H1 (cell line): ENCODE data around the gene CRTC1. TPM values are rescaled to one million over a fixed set of nuclear protein-coding genes. Genes with fewer than 3 reads are reported as not detected.

ENCODE experiments used
- CTCF ChIA-PET: fragments of 300-600 bp; sonication (Branson Sonifier 250); formaldehyde crosslinking; loops from one replicate; lab custom pipeline; 2021; ENCODE audit not compliant: partially characterized antibody; lab: Charles Lee
- POLR2A ChIA-PET: fragments of 300-600 bp; sonication (Branson Sonifier 250); formaldehyde crosslinking; loops from one replicate; lab custom pipeline; 2021; ENCODE audit warnings: inconsistent platforms; ENCODE audit not compliant: partially characterized antibody; lab: Charles Lee
- DNase-seq, 2 experiments: peaks; one replicate each; pipeline versions ENCODE4 v3.0.0 to v3.0.0-alpha.2; 2010 to 2022; ENCODE audit warnings: low spot score in 2 of 2, low read depth in 1 of 2, mixed read lengths in 1 of 2
- FAIRE-seq: peaks from 2 replicates; lab custom pipeline; 2011; peaks lifted over from hg19 to GRCh38; lab: Jason Lieb, UNC
- H2AFZ ChIP-seq: 2 replicates; pipeline ENCODE4 v1.8.1; 2012; ENCODE audit warnings: low read length, inconsistent platforms
- H2AK5ac ChIP-seq: 2 replicates; pipeline ENCODE4 v1.6.1; 2013; ENCODE audit warnings: low read depth, low read length
- H2BK120ac ChIP-seq: replicated peaks from 2 replicates; pipeline ENCODE3; 2013; ENCODE audit warnings: low read depth, low read length, inconsistent platforms
- H2BK12ac ChIP-seq: 2 replicates; pipeline ENCODE4 v1.6.1; 2013; ENCODE audit warnings: low read depth, low read length
- H2BK15ac ChIP-seq: 2 replicates; pipeline ENCODE4 v1.6.1; 2013; ENCODE audit warnings: low read length
- H2BK20ac ChIP-seq: 2 replicates; pipeline ENCODE4 v1.6.1; 2013; ENCODE audit warnings: low read length
- H2BK5ac ChIP-seq: 2 replicates; pipeline ENCODE4 v1.6.1; 2013; ENCODE audit warnings: low read depth, low read length
- H3K14ac ChIP-seq: 2 replicates; pipeline ENCODE4 v1.6.1; 2013; ENCODE audit warnings: inconsistent platforms; ENCODE audit not compliant: insufficient read length
- H3K18ac ChIP-seq: 2 replicates; pipeline ENCODE4 v1.6.1; 2013; ENCODE audit warnings: low read length; ENCODE audit errors: extremely low read depth
- H3K23ac ChIP-seq: 2 replicates; pipeline ENCODE4 v1.6.1; 2013; ENCODE audit warnings: inconsistent platforms; ENCODE audit not compliant: insufficient read length
- H3K23me2 ChIP-seq: 2 replicates; pipeline ENCODE4 v1.6.1; 2013; ENCODE audit warnings: low read depth, low read length
- H3K27ac ChIP-seq: 2 replicates; pipeline ENCODE4 v1.6.1; 2011; ENCODE audit warnings: low read depth, low read length, inconsistent platforms
- H3K27me3 ChIP-seq, 4 experiments: replicated peaks in 1 of 4; 1 replicate in 1 of 4; 2 replicates in 3 of 4; pipeline versions ENCODE4 v1.6.1 to v1.8.1; 2011 to 2013; ENCODE audit warnings: low read length in 3 of 4, mild to moderate bottlenecking in 3 of 4, inconsistent platforms in 2 of 4, mixed read lengths in 2 of 4, moderate library complexity in 1 of 4; ENCODE audit not compliant: control insufficient read depth in 3 of 4, insufficient read depth in 3 of 4; ENCODE audit errors: extremely low read depth in 1 of 4
- H3K36me3 ChIP-seq, 4 experiments: 2 replicates each; pipeline versions ENCODE4 v1.6.1 to v1.8.1; 2011 to 2013; ENCODE audit warnings: mild to moderate bottlenecking in 4 of 4, low read length in 3 of 4, moderate library complexity in 2 of 4, control low read depth in 1 of 4, inconsistent platforms in 1 of 4; ENCODE audit not compliant: insufficient read depth in 4 of 4, control insufficient read depth in 2 of 4
- H3K4ac ChIP-seq: replicated peaks from 2 replicates; pipeline ENCODE3; 2013; ENCODE audit warnings: low read length, low read depth, mixed read lengths, inconsistent platforms; ENCODE audit not compliant: insufficient read length
- H3K4me1 ChIP-seq, 4 experiments: replicated peaks in 1 of 4; 1 replicate in 1 of 4; 2 replicates in 3 of 4; pipeline versions ENCODE4 v1.6.1 to v1.8.1; 2011 to 2013; ENCODE audit warnings: low read length in 3 of 4, inconsistent platforms in 2 of 4, mixed read lengths in 1 of 4; ENCODE audit not compliant: insufficient read depth in 4 of 4, control insufficient read depth in 3 of 4
- H3K4me2 ChIP-seq, 2 experiments: 2 replicates each; pipeline versions ENCODE4 v1.6.1 to v1.8.1; 2011 to 2013; ENCODE audit warnings: low read depth in 2 of 2, low read length in 2 of 2, control low read depth in 1 of 2, inconsistent platforms in 1 of 2, mild to moderate bottlenecking in 1 of 2; ENCODE audit not compliant: insufficient read depth in 1 of 2
- H3K4me3 ChIP-seq, 4 experiments: fragments of 200-600, 300-600 bp in 1 of 4; sonication (generic), shearing (Covaris generic), sonication (Bioruptor Twin) in 1 of 4; 2 replicates each; pipeline versions ENCODE4 v1.5.1 to v1.8.1; 2011 to 2016; ENCODE audit warnings: low read length in 4 of 4, low read depth in 3 of 4, control low read depth in 2 of 4, inconsistent platforms in 2 of 4, mild to moderate bottlenecking in 2 of 4, mixed read lengths in 1 of 4, moderate library complexity in 1 of 4; ENCODE audit not compliant: insufficient read depth in 2 of 4; ENCODE audit errors: extremely low read depth in 1 of 4
- H3K56ac ChIP-seq: replicated peaks from 2 replicates; pipeline ENCODE3; 2013; ENCODE audit warnings: low read depth, mild to moderate bottlenecking, mixed read lengths, low read length, inconsistent platforms; ENCODE audit not compliant: insufficient read length
- H3K79me1 ChIP-seq: 2 replicates; pipeline ENCODE4 v1.6.1; 2013; ENCODE audit warnings: low read depth, low read length, control low read depth
- H3K79me2 ChIP-seq, 2 experiments: 2 replicates each; pipeline versions ENCODE4 v1.6.1 to v1.8.1; 2012 to 2013; ENCODE audit warnings: low read length in 2 of 2, mild to moderate bottlenecking in 2 of 2, inconsistent platforms in 1 of 2; ENCODE audit not compliant: insufficient read depth in 2 of 2, control insufficient read depth in 1 of 2
- H3K9ac ChIP-seq, 4 experiments: replicated peaks in 1 of 4; 1 replicate in 1 of 4; 2 replicates in 3 of 4; pipeline versions ENCODE4 v1.6.1 to v1.8.1; 2011 to 2013; ENCODE audit warnings: low read depth in 3 of 4, low read length in 3 of 4, control low read depth in 2 of 4, mild to moderate bottlenecking in 2 of 4, moderate library complexity in 2 of 4, inconsistent platforms in 1 of 4; ENCODE audit errors: extremely low read depth in 1 of 4
- H3K9me3 ChIP-seq, 2 experiments: 2 replicates each; pipeline versions ENCODE4 v1.6.1 to v1.8.1; 2012 to 2013; ENCODE audit warnings: mild to moderate bottlenecking in 2 of 2, moderate library complexity in 2 of 2, control low read depth in 1 of 2, inconsistent platforms in 1 of 2, low read depth in 1 of 2, low read length in 1 of 2, mixed read lengths in 1 of 2; ENCODE audit not compliant: insufficient read depth in 2 of 2
- H4K20me1 ChIP-seq, 2 experiments: replicated peaks in 1 of 2; 2 replicates each; pipeline versions ENCODE3 to v1.8.1; 2011 to 2013; ENCODE audit warnings: inconsistent platforms in 2 of 2, low read length in 2 of 2, mild to moderate bottlenecking in 1 of 2; ENCODE audit not compliant: insufficient read depth in 2 of 2, control insufficient read depth in 1 of 2
- H4K5ac ChIP-seq: 2 replicates; pipeline ENCODE4 v1.6.1; 2013; ENCODE audit warnings: low read length, low read depth, mixed read lengths, inconsistent platforms; ENCODE audit not compliant: insufficient read length
- H4K8ac ChIP-seq: 2 replicates; pipeline ENCODE4 v1.8.0; 2013; ENCODE audit warnings: mild to moderate bottlenecking, moderate library complexity, low read length, inconsistent platforms; ENCODE audit not compliant: insufficient read depth; ENCODE audit errors: extremely low read depth
- H4K91ac ChIP-seq: replicated peaks from 2 replicates; pipeline ENCODE3; 2013; ENCODE audit warnings: low read length, mixed read lengths, inconsistent platforms; ENCODE audit not compliant: insufficient read length
- EZH2 ChIP-seq: fragments of 200-600 bp; sonication (generic); IDR thresholded peaks from 2 replicates; pipeline ENCODE4 v1.7.1; 2012; ENCODE audit warnings: low read depth, mild to moderate bottlenecking, moderate library complexity, low read length, inconsistent platforms; ENCODE audit not compliant: severe bottlenecking
- KDM1A ChIP-seq: fragments of 200-600, 300-600 bp; sonication (generic); IDR thresholded peaks from 2 replicates; pipeline ENCODE4 v1.7.1; 2016; ENCODE audit warnings: mild to moderate bottlenecking, low read length, borderline replicate concordance
- RAD21 ChIP-seq, 2 experiments: IDR thresholded peaks in 1 of 2; conservative IDR thresholded peaks in 1 of 2; 2 replicates each; pipeline ENCODE4 v1.6.1; 2011; ENCODE audit warnings: low read depth in 2 of 2, low read length in 2 of 2, improper control_type of control experiment in 1 of 2, inconsistent platforms in 1 of 2, mild to moderate bottlenecking in 1 of 2, moderate library complexity in 1 of 2
- SP1 ChIP-seq: IDR thresholded peaks from 2 replicates; pipeline ENCODE4 v1.6.1; 2011; ENCODE audit warnings: low read depth, low read length
- WGBS, 2 experiments: shearing (Covaris generic) in 1 of 2; methylation state at CpG; one replicate each; pipeline versions ENCODE4 v1.1.6 to v1.1.7; 2013 to 2015; ENCODE audit warnings: low lambda C conversion rate in 2 of 2, mixed read lengths in 2 of 2, inconsistent platforms in 1 of 2, low coverage in 1 of 2, missing lambda C conversion rate in 1 of 2; ENCODE audit not compliant: insufficient replicate concordance in 2 of 2, insufficient coverage in 1 of 2, insufficient read length in 1 of 2; ENCODE audit errors: extremely low coverage in 1 of 2, missing lambda C conversion rate in 1 of 2; 5-methylcytosine and 5-hydroxymethylcytosine counted together
- polyA plus RNA-seq, 7 experiments: library from polyadenylated mRNA; depleted of rRNA in 3 of 7; stranded (reverse) in 5 of 7; unstranded in 2 of 7; fragments of >200 nt in 5 of 7; fragments of 200-250 nt in 2 of 7; gene quantifications; 1 replicate in 5 of 7; 2 replicates in 1 of 7; 4 replicates in 1 of 7; pipeline versions ENCODE4 v1.2.1 to v1.2.3, GENCODE V29; 2011 to 2013; ENCODE audit warnings: missing spikeins in 2 of 7, mixed read lengths in 2 of 7
- total RNA-seq: library from RNA; stranded (reverse); fragmentation: NEBNext Ultra II Directional; extraction: Animal tissue kit (Norgen Biotek cat#: 25700); gene quantifications from 2 replicates; pipeline ENCODE4 v1.2.1, GENCODE V29; 2021

Gene CRTC1
- total and polyA plus RNA-seq, 2 of the 8 experiments (the other 6 are each of a cell fraction or from before 2014, with no cell fraction given) = 2.9 to 8.5 TPM

GRCh38 chr19:18794692-18795091, 111.2 kb downstream of the CRTC1 start:
- CTCF ChIA-PET = interaction anchor here (0.7 to 1.7 kb wide), 5 partner anchors 8 to 275 kb away, joined by 3 to 6 read pairs (median 3); no protein-coding TSS in a partner anchor

More at GRCh38 chr19:18794692-18795091, 111.2 kb downstream of the CRTC1 start:
- DNase-seq (no peak), FAIRE-seq (no peak)
- peaks cover 0 to 7% (median 0%) of the 10 kb centered on the region in 4 experiments; a peak in 1 of 8 replicates for H3K36me3 ChIP-seq
- H3K27me3 ChIP-seq = peaks cover 41 to 77% (median 67%) of the 10 kb centered on the region in 4 experiments
- H3K79me1 ChIP-seq = no peaks in the 10 kb centered on the region
- H3K4ac ChIP-seq = no peak overlapping the region
- H3K4me1 ChIP-seq = peaks cover 0 to 14% (median 5%) of the 10 kb centered on the region in 4 experiments; a peak in 5 of 7 replicates
- H3K14ac ChIP-seq = no peak overlapping the region
- peaks cover 13% of the 10 kb centered on the region; the same call in 1 of the 2 replicates for H3K23me2 ChIP-seq
- H3K27ac ChIP-seq = no peak overlapping the region
- TF ChIP-seq KDM1A (peak; percentile 55; the same call in 1 of the 2 replicates), EZH2 (peak; percentile 38), RAD21 (IDR thresholded peaks at IDR 0.05 in 1 of 2, conservative IDR thresholded peaks at IDR 0.05 in 1 of 2; ENCODE audit: low read depth in 2 of 2, low read length in 2 of 2) (no peak), SP1 (no peak)
- H3K23ac ChIP-seq = no peak overlapping the region
- H3K79me2 ChIP-seq = no peaks in the 10 kb centered on the region
- no peak overlapping the region for H2AK5ac ChIP-seq
- WGBS, 2 experiments = 84% methylated on average over 6 of the region's 6 CpGs; no CpG with 5 or more reads in 1 of the 2 experiments
- no peak overlapping the region for H3K4me2 ChIP-seq
- H3K56ac ChIP-seq = no peak overlapping the region
- H4K8ac ChIP-seq = no peak overlapping the region
- no peak overlapping the region for H2BK12ac ChIP-seq
- H2AFZ ChIP-seq = no peak overlapping the region
- no peak overlapping the region for H4K91ac ChIP-seq
- H2BK20ac ChIP-seq = no peak overlapping the region
- no peak overlapping the region for H3K18ac ChIP-seq
- no peak overlapping the region for H3K9ac ChIP-seq
- no peak overlapping the region for H4K5ac ChIP-seq
- no peak overlapping the region for H2BK120ac ChIP-seq
- H3K9me3 ChIP-seq = no peaks in the 10 kb centered on the region; a peak in 1 of 4 replicates
- no peak overlapping the region for H2BK15ac ChIP-seq
- peaks cover 2 to 18% of the 10 kb centered on the region in 2 experiments for H4K20me1 ChIP-seq
- no peak overlapping the region for H3K4me3 ChIP-seq
- no peak overlapping the region for H2BK5ac ChIP-seq
- POLR2A ChIA-PET = interaction anchor here (0.7 kb wide), 2 partner anchors 7 to 9 kb away, joined by 3 read pairs; no protein-coding TSS in a partner anchor
